SU-DHL-6 (cell line): Measurements from ENCODE around the gene TMEM175.

Experiments used
- EZH2phosphoT487 ChIP-seq: fragments of 200-600 bp; sonication (generic), shearing (Covaris generic); conservative IDR thresholded peaks from 2 replicates; pipeline ENCODE4 v1.6.1; 2018; ENCODE audit warnings: mild to moderate bottlenecking, antibody characterized with exemption, low read length, moderate library complexity, mixed read lengths
- TF ChIP-seq, protein P1 (sequence below): fragments of 200-600 bp; sonication (generic); IDR thresholded peaks from one replicate; pipeline ENCODE4 v1.5.1; 2017; ENCODE audit warnings: antibody characterized with exemption, mild to moderate bottlenecking, low read length, moderate library complexity; ENCODE audit not compliant: insufficient read depth, poor library complexity, severe bottlenecking

DNA sequence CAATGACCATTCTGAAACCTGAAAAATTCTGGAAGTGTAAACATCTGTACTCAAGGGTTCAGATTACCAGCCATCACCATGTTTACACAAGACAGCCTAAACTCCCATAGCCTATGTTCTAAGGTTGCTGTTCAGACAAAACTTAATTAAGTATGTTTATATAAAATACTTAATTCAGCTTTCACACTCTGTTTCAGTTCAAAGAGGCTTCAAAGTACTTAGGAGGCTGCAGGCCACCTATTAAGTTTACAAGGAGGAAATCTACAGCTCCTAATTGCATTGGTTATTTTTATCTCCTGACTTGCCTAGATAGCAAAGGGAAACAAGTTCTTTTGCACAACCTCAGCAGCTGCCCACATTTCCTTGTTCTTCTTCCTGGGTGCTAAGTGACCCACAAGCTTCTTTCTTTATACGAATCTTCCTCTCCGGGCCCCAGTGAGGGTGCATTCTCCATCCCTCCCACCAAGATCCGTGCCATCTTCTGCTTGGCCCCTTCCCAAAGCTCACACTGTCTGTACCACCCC, 2.2 kb upstream of the TMEM175 start:
- TF ChIP-seq, protein P1, sequence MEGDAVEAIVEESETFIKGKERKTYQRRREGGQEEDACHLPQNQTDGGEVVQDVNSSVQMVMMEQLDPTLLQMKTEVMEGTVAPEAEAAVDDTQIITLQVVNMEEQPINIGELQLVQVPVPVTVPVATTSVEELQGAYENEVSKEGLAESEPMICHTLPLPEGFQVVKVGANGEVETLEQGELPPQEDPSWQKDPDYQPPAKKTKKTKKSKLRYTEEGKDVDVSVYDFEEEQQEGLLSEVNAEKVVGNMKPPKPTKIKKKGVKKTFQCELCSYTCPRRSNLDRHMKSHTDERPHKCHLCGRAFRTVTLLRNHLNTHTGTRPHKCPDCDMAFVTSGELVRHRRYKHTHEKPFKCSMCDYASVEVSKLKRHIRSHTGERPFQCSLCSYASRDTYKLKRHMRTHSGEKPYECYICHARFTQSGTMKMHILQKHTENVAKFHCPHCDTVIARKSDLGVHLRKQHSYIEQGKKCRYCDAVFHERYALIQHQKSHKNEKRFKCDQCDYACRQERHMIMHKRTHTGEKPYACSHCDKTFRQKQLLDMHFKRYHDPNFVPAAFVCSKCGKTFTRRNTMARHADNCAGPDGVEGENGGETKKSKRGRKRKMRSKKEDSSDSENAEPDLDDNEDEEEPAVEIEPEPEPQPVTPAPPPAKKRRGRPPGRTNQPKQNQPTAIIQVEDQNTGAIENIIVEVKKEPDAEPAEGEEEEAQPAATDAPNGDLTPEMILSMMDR: no peak
- no peak for TF ChIP-seq EZH2phosphoT487
